H1 (cell line): ENCODE results near the gene NYAP2. TPM values are rescaled to one million over a fixed set of nuclear protein-coding genes. Genes with fewer than 3 reads are reported as not detected.

Source experiments
- CBX5 ChIP-seq: fragments of 300-800, 300-1000 bp; sonication (generic); IDR thresholded peaks from 2 replicates; pipeline ENCODE4 v1.7.1; 2016; ENCODE audit warnings: antibody characterized with exemption, low read length, low read depth
- CBX8 ChIP-seq: fragments of 300-800, 300-1000 bp; sonication (generic); IDR thresholded peaks from 2 replicates; pipeline ENCODE4 v1.7.1; 2016; ENCODE audit warnings: low read depth, low read length, borderline replicate concordance
- CEBPB ChIP-seq: IDR thresholded peaks from 2 replicates; pipeline ENCODE4 v1.6.1; 2012; ENCODE audit warnings: low read depth, low read length
- HDAC2 ChIP-seq, 2 experiments: fragments of 300-600 bp in 1 of 2; sonication (generic) in 1 of 2; IDR thresholded peaks; 2 replicates each; pipeline ENCODE4 v1.6.1; 2011 to 2012; ENCODE audit warnings: low read depth in 2 of 2, low read length in 2 of 2, mild to moderate bottlenecking in 2 of 2, moderate library complexity in 2 of 2, borderline replicate concordance in 1 of 2, inconsistent platforms in 1 of 2
- HDAC6 ChIP-seq: IDR thresholded peaks from one replicate; pipeline ENCODE4 v1.7.1; 2012; ENCODE audit warnings: low read depth, mild to moderate bottlenecking, inconsistent platforms, low read length, moderate library complexity
- JUN ChIP-seq: IDR thresholded peaks from 2 replicates; pipeline ENCODE4 v1.6.1; 2011; ENCODE audit warnings: low read depth, mild to moderate bottlenecking, improper control_type of control experiment, low read length
- MAFK ChIP-seq: IDR thresholded peaks from 2 replicates; pipeline ENCODE4 v1.6.1; 2012; ENCODE audit warnings: low read depth, mild to moderate bottlenecking, improper control_type of control experiment, low read length
- RFX5 ChIP-seq: IDR thresholded peaks from 2 replicates; pipeline ENCODE4 v1.6.1; 2011; ENCODE audit warnings: low read depth, low read length, improper control_type of control experiment, borderline replicate concordance
- SIX5 ChIP-seq: IDR thresholded peaks from 2 replicates; pipeline ENCODE4 v1.6.1; 2011; ENCODE audit warnings: mild to moderate bottlenecking, low read depth, low read length
- TAF7 ChIP-seq: optimal IDR thresholded peaks from 2 replicates; pipeline ENCODE3; 2011; ENCODE audit warnings: low read depth, mild to moderate bottlenecking, inconsistent platforms, low read length, moderate library complexity, borderline replicate concordance
- ZNF274 ChIP-seq: IDR thresholded peaks from 2 replicates; pipeline ENCODE4 v1.7.0; 2012; ENCODE audit warnings: low read length, borderline replicate concordance; ENCODE audit errors: extremely low read depth
- polyA plus RNA-seq, 7 experiments: library from polyadenylated mRNA; depleted of rRNA in 3 of 7; stranded (reverse) in 5 of 7; unstranded in 2 of 7; fragments of >200 nt in 5 of 7; fragments of 200-250 nt in 2 of 7; gene quantifications; 1 replicate in 5 of 7; 2 replicates in 1 of 7; 4 replicates in 1 of 7; pipeline versions ENCODE4 v1.2.1 to v1.2.3, GENCODE V29; 2011 to 2013; ENCODE audit warnings: missing spikeins in 2 of 7, mixed read lengths in 2 of 7
- total RNA-seq: library from RNA; stranded (reverse); fragmentation: NEBNext Ultra II Directional; extraction: Animal tissue kit (Norgen Biotek cat#: 25700); gene quantifications from 2 replicates; pipeline ENCODE4 v1.2.1, GENCODE V29; 2021
- TF ChIP-seq, protein P1 (sequence below): fragments of 300-600 bp; sonication (generic); IDR thresholded peaks from 2 replicates; pipeline ENCODE4 v1.7.1; 2012; ENCODE audit warnings: low read length, moderate library complexity, mild to moderate bottlenecking, inconsistent platforms; ENCODE audit not compliant: insufficient replicate concordance

Gene NYAP2
- total and polyA plus RNA-seq, 2 of the 8 experiments (the other 6 are each of a cell fraction or from before 2014, with no cell fraction given) = not detected

DNA sequence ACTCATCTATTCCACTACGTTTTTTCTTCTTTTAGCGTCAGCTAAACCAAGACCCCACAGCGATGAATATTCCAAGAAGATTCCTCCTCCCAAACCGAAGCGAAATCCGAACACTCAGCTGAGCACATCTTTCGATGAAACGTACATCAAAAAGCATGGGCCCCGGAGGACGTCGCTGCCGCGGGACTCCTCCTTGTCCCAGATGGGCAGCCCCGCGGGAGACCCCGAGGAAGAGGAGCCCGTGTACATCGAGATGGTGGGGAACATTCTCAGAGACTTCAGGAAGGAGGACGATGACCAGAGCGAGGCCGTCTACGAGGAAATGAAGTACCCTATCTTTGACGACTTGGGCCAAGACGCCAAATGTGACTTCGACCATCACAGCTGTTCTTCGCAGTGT is 182.4 kb downstream of the NYAP2 start (continued):
- TF ChIP-seq, protein P1, sequence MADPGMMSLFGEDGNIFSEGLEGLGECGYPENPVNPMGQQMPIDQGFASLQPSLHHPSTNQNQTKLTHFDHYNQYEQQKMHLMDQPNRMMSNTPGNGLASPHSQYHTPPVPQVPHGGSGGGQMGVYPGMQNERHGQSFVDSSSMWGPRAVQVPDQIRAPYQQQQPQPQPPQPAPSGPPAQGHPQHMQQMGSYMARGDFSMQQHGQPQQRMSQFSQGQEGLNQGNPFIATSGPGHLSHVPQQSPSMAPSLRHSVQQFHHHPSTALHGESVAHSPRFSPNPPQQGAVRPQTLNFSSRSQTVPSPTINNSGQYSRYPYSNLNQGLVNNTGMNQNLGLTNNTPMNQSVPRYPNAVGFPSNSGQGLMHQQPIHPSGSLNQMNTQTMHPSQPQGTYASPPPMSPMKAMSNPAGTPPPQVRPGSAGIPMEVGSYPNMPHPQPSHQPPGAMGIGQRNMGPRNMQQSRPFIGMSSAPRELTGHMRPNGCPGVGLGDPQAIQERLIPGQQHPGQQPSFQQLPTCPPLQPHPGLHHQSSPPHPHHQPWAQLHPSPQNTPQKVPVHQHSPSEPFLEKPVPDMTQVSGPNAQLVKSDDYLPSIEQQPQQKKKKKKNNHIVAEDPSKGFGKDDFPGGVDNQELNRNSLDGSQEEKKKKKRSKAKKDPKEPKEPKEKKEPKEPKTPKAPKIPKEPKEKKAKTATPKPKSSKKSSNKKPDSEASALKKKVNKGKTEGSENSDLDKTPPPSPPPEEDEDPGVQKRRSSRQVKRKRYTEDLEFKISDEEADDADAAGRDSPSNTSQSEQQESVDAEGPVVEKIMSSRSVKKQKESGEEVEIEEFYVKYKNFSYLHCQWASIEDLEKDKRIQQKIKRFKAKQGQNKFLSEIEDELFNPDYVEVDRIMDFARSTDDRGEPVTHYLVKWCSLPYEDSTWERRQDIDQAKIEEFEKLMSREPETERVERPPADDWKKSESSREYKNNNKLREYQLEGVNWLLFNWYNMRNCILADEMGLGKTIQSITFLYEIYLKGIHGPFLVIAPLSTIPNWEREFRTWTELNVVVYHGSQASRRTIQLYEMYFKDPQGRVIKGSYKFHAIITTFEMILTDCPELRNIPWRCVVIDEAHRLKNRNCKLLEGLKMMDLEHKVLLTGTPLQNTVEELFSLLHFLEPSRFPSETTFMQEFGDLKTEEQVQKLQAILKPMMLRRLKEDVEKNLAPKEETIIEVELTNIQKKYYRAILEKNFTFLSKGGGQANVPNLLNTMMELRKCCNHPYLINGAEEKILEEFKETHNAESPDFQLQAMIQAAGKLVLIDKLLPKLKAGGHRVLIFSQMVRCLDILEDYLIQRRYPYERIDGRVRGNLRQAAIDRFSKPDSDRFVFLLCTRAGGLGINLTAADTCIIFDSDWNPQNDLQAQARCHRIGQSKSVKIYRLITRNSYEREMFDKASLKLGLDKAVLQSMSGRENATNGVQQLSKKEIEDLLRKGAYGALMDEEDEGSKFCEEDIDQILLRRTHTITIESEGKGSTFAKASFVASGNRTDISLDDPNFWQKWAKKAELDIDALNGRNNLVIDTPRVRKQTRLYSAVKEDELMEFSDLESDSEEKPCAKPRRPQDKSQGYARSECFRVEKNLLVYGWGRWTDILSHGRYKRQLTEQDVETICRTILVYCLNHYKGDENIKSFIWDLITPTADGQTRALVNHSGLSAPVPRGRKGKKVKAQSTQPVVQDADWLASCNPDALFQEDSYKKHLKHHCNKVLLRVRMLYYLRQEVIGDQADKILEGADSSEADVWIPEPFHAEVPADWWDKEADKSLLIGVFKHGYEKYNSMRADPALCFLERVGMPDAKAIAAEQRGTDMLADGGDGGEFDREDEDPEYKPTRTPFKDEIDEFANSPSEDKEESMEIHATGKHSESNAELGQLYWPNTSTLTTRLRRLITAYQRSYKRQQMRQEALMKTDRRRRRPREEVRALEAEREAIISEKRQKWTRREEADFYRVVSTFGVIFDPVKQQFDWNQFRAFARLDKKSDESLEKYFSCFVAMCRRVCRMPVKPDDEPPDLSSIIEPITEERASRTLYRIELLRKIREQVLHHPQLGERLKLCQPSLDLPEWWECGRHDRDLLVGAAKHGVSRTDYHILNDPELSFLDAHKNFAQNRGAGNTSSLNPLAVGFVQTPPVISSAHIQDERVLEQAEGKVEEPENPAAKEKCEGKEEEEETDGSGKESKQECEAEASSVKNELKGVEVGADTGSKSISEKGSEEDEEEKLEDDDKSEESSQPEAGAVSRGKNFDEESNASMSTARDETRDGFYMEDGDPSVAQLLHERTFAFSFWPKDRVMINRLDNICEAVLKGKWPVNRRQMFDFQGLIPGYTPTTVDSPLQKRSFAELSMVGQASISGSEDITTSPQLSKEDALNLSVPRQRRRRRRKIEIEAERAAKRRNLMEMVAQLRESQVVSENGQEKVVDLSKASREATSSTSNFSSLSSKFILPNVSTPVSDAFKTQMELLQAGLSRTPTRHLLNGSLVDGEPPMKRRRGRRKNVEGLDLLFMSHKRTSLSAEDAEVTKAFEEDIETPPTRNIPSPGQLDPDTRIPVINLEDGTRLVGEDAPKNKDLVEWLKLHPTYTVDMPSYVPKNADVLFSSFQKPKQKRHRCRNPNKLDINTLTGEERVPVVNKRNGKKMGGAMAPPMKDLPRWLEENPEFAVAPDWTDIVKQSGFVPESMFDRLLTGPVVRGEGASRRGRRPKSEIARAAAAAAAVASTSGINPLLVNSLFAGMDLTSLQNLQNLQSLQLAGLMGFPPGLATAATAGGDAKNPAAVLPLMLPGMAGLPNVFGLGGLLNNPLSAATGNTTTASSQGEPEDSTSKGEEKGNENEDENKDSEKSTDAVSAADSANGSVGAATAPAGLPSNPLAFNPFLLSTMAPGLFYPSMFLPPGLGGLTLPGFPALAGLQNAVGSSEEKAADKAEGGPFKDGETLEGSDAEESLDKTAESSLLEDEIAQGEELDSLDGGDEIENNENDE = no peak
- TF ChIP-seq ZNF274 (no peak), HDAC6 (no peak), MAFK (no peak), TAF7 (no peak), CEBPB (no peak), SIX5 (no peak), CBX5 (no peak), RFX5 (no peak), JUN (no peak), HDAC2 (IDR thresholded peaks at IDR 0.05; ENCODE audit: borderline replicate concordance in 1 of 2, low read depth in 2 of 2, low read length in 2 of 2) (no peak), CBX8 (no peak)
